Ishikawa (cell line): ENCODE measurements around the gene YY1.

Experiments
- CEBPB ChIP-seq: IDR thresholded peaks from 2 replicates; pipeline ENCODE4 v1.6.1; 2012
- CREB1 ChIP-seq: IDR thresholded peaks from 2 replicates; pipeline ENCODE4 v1.6.1; 2012; ENCODE audit warnings: low read depth
- EGR1 ChIP-seq: IDR thresholded peaks from 2 replicates; pipeline ENCODE4 v1.6.1; 2012
- EP300 ChIP-seq: IDR thresholded peaks from 2 replicates; pipeline ENCODE4 v1.6.1; 2012; ENCODE audit warnings: borderline replicate concordance
- FOXM1 ChIP-seq: IDR thresholded peaks from 2 replicates; pipeline ENCODE4 v1.6.1; 2012; ENCODE audit warnings: low read depth, borderline replicate concordance
- NFIC ChIP-seq: IDR thresholded peaks from 2 replicates; pipeline ENCODE4 v1.6.1; 2012
- RAD21 ChIP-seq: IDR thresholded peaks from 2 replicates; pipeline ENCODE4 v1.6.1; 2012; ENCODE audit warnings: low read depth
- TAF1 ChIP-seq: IDR thresholded peaks from 2 replicates; pipeline ENCODE4 v1.6.1; 2012; ENCODE audit warnings: low read depth, mild to moderate bottlenecking
- TCF12 ChIP-seq: IDR thresholded peaks from 2 replicates; pipeline ENCODE4 v1.6.1; 2012; ENCODE audit warnings: low read depth
- TEAD4 ChIP-seq: IDR thresholded peaks from 2 replicates; pipeline ENCODE4 v1.6.1; 2012
- YY1 ChIP-seq: IDR thresholded peaks from 2 replicates; pipeline ENCODE4 v1.6.1; 2012; ENCODE audit warnings: low read depth
- ZBTB7A ChIP-seq: IDR thresholded peaks from 2 replicates; pipeline ENCODE4 v1.6.1; 2012; ENCODE audit warnings: low read depth
- TF ChIP-seq, protein P1 (sequence below): IDR thresholded peaks from 2 replicates; pipeline ENCODE4 v1.6.1; 2012
- TF ChIP-seq, protein P2 (sequence below): IDR thresholded peaks from 2 replicates; pipeline ENCODE4 v1.6.1; 2012; ENCODE audit warnings: low read depth, mild to moderate bottlenecking
- TF ChIP-seq, protein P3 (sequence below): IDR thresholded peaks from 2 replicates; pipeline ENCODE4 v1.6.1; 2012

The YY1 gene

DNA sequence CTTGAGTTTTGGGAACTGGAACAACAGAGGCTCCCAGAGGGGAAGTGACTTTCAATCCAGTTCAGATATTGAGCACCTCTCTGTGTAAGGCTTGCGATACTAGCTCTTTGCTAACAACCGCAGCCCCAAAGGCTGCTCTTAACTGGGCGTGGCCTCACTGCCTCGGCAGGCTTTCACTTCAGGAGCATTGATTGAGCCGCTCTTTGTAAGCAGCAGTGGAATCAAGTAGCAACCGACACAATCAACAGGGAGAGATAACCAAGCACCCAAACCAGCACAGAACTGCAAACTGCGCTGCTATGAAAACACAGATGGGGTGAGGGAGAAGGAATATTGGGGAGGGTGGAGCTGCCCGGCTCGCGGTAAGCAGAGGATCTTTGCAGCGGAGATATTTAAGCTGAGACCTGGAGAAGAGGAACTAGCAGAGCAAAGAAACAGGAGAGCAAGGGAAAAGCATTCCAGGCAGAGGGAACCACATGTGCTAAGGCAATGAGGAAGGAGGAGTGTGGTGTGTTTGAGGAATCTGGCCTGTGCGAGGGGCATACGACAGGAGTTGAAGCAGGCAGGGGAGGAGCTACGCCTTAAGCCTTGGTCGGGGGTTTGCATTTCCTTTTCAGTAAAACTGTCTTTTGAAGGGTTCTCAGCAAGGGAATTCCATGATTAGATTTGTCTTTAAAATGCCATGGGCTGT lies 17.3 kb upstream of the YY1 start:
- TF ChIP-seq, protein P1, sequence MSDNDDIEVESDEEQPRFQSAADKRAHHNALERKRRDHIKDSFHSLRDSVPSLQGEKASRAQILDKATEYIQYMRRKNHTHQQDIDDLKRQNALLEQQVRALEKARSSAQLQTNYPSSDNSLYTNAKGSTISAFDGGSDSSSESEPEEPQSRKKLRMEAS = no peak
- no peak for TF ChIP-seq TEAD4
- no peak for TF ChIP-seq NFIC
- TF ChIP-seq, protein P2, sequence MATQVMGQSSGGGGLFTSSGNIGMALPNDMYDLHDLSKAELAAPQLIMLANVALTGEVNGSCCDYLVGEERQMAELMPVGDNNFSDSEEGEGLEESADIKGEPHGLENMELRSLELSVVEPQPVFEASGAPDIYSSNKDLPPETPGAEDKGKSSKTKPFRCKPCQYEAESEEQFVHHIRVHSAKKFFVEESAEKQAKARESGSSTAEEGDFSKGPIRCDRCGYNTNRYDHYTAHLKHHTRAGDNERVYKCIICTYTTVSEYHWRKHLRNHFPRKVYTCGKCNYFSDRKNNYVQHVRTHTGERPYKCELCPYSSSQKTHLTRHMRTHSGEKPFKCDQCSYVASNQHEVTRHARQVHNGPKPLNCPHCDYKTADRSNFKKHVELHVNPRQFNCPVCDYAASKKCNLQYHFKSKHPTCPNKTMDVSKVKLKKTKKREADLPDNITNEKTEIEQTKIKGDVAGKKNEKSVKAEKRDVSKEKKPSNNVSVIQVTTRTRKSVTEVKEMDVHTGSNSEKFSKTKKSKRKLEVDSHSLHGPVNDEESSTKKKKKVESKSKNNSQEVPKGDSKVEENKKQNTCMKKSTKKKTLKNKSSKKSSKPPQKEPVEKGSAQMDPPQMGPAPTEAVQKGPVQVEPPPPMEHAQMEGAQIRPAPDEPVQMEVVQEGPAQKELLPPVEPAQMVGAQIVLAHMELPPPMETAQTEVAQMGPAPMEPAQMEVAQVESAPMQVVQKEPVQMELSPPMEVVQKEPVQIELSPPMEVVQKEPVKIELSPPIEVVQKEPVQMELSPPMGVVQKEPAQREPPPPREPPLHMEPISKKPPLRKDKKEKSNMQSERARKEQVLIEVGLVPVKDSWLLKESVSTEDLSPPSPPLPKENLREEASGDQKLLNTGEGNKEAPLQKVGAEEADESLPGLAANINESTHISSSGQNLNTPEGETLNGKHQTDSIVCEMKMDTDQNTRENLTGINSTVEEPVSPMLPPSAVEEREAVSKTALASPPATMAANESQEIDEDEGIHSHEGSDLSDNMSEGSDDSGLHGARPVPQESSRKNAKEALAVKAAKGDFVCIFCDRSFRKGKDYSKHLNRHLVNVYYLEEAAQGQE = no peak
- no peak for TF ChIP-seq FOXM1
- no peak for TF ChIP-seq YY1
- no peak for TF ChIP-seq EGR1
- no peak for TF ChIP-seq CEBPB
- TF ChIP-seq, protein P3, sequence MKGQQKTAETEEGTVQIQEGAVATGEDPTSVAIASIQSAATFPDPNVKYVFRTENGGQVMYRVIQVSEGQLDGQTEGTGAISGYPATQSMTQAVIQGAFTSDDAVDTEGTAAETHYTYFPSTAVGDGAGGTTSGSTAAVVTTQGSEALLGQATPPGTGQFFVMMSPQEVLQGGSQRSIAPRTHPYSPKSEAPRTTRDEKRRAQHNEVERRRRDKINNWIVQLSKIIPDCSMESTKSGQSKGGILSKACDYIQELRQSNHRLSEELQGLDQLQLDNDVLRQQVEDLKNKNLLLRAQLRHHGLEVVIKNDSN = no peak
- no peak for TF ChIP-seq ZBTB7A
- TF ChIP-seq RAD21 = no peak
- TF ChIP-seq TCF12 = no peak
- no peak for TF ChIP-seq EP300
- no peak for TF ChIP-seq TAF1

DNA sequence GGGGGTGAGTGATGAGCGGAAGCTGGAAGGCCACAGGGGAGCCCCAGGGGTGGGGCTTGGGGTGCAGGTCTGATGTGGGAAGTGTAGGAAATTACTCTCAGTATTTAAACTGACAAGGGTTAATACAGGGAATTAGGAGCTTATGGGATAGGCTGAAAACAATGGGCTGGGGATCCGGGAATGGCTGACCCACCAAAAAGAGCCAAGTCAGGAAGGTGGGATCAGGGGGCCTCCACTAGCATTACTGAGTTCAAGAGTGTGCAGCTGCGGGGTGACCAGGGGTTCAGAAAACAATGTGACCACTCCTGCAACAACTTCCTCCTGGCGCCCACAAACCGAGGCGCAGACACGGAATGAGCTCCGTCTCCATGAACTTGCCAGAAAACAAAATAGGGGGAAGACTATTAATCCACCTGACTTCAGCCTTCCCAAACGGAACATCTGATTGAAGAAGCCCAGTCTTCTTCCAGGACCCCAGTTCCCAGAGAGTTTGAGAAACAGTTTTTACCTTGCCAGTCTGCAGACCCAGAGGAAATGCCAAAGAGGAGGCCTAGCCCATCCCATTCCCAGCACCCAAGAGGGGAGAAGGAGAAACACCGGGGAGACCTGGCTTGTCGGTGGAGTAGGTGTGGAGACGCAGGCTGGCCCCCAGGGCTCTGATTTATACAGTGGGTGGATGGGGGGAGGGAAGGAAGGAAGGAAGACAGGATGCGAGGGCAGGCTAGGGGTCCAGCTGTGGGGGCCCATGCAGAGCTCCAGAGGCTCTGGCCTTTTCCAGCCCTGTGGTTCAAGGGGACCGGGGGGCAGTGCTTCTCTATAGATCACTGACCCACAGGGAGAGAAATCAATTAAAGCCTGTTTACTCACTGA lies 16.5 kb upstream of the YY1 start:
- no peak for TF ChIP-seq FOXM1
- TF ChIP-seq, protein P1 = no peak
- TF ChIP-seq RAD21 = no peak
- TF ChIP-seq, protein P3 = no peak
- TF ChIP-seq NFIC = no peak
- no peak for TF ChIP-seq TCF12
- no peak for TF ChIP-seq ZBTB7A

DNA sequence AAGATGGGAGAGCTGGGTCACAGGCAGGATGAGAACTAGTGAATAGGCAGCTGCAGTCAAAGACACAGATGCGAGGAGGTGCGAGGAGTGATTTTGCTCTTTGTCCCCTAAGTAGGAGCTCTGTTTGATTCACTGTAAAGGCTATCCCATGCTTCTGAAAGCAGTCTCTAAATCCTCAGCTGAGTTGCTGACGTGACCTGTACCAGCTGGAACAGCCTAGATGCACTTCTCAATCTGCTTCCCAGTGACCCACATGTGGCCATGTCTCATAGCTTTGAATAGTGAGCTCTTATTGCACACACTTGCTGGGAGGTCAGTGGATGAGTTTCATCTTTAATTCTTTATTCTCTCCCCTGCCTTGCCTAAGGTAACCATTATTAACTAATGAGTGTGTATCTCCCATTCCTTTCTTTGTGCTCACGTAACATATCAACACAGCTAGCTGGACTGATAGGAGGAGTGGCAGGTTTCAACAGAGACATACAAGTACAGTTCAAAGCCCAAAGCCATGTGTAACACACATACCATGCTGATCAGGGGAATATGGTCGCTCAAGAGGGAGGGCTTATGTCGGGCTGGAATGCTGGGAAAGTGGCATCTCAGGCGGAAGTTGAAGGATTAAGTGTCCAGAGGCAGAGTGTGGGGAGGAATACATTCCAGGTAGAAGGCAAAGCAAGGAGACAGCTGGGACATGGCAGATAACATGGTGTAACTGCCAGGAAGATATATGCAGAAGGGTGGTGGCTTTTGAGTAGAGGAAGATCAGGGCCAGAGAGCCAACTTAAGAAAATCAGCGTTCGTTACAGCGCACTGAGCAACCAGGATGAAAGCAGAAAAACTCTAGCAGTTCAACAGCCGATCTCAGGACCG lies 15.4 kb upstream of the YY1 start:
- TF ChIP-seq RAD21 (no peak), YY1 (no peak), TEAD4 (no peak), EGR1 (no peak), TCF12 (no peak), CREB1 (no peak), TAF1 (no peak)
- TF ChIP-seq, protein P3 = no peak
- TF ChIP-seq, protein P2 = no peak

DNA sequence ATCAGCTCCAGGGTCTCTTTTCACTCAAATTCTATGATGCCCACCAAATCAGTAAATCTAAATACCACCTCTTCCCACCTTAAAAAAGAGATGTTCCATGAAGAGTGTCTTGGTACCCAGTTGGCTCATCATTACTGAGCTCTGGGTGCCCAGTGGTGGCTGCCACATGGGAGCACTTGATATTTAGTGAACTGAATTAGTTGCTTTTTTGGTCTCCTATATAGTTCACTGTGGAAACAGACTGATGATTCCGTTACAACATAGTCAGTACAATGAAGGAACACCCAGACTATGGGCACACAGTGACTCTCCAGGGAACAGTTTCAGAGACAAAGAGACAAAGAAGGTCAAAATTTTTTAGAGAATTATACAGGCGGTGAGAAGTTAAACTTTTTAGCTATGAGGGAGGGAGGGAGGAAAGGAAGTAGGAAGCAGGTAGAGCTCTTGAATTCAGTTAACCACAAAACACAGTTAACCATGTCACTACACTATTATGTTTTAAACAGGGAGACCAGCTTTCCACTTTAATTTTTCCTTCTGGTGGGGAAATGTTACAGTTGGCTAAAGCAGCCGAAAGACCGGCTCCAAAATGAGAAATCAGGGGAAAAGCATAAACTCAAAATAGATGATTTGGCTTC lies 14.6 kb upstream of the YY1 start:
- TF ChIP-seq, protein P2 = no peak
- TF ChIP-seq TEAD4 (no peak), RAD21 (no peak), FOXM1 (no peak), YY1 (no peak), TAF1 (no peak), NFIC (no peak), CEBPB (no peak), EGR1 (no peak), CREB1 (no peak), TCF12 (no peak), EP300 (no peak), ZBTB7A (no peak)
- TF ChIP-seq, protein P3 = no peak
- TF ChIP-seq, protein P1 = no peak
